ENCODE data around the gene WEE2.
"Not testable (repeated sequence)": the region's sequence is repeated elsewhere in the genome, so short reads cannot be mapped to it uniquely, and the experiment has no call there.

The WEE2 gene

DNA sequence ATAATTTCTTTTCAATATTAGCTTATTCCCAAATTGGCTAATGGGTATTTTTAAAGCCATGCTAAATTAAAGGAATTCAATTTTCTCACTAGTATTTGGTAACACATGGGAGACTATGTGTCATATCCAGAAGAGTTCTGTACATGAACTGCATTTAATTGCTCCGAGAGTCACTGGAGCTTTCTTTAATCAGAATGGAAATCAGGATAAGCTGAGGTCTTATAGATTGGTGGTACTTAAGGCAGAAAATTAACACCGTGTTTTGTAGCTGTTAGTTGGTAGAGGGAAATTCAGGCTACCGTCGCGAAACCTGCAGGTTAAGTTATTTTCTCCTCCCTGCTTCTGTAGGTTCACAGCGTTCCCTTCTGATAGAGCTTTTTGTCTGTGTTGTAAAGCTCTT is at the start of gene WEE2:
TSS of gene WEE2 (plus strand) at position 3 of the 400 bp plus-strand sequence. CDS start 406 bp downstream, outside the sequence.
- DNase-seq (ENCODE audit: low read depth) = no peak

DNA sequence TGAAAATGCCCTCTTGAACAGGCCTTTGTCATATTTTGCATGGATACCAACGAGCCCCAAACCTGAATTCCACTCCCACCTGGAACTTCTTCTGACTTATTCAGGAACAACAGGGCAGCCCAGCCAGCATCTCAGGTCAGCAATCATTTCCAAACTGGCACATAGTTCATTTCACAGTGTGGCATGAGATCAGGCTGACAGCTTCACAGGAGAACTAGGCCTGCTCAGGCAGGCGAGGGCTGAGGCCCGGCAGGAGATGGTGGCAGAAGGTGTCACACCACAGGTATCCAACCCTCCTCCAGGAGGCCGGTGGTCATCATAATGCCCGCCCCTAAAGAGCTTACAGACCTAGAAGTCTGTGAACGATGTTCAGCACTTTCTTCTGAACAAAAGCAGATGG is 48.7 kb upstream of the WEE2 start:
- DNase-seq (ENCODE audit: low read depth) = no peak

DNA sequence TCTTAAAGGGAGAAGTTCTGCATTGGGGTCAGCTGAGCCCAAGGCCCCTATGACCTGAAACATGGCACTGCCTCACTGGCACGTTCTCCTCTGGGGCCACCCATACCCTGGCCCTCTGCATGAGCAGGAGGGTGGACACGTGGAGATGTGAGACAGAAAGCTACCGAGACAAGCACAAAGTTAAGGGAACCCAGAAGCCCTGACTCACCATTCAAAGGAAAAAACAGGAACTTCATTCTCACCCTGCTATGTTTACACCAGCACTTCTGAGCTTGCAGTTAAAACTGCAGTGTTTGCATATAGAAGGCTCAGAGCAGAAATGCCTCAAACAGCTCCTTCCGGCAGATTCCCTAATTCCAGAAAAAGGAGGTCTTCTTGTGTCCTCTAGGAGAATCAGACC is 47.9 kb upstream of the WEE2 start:
- no peak for DNase-seq (ENCODE audit: low read depth)

DNA sequence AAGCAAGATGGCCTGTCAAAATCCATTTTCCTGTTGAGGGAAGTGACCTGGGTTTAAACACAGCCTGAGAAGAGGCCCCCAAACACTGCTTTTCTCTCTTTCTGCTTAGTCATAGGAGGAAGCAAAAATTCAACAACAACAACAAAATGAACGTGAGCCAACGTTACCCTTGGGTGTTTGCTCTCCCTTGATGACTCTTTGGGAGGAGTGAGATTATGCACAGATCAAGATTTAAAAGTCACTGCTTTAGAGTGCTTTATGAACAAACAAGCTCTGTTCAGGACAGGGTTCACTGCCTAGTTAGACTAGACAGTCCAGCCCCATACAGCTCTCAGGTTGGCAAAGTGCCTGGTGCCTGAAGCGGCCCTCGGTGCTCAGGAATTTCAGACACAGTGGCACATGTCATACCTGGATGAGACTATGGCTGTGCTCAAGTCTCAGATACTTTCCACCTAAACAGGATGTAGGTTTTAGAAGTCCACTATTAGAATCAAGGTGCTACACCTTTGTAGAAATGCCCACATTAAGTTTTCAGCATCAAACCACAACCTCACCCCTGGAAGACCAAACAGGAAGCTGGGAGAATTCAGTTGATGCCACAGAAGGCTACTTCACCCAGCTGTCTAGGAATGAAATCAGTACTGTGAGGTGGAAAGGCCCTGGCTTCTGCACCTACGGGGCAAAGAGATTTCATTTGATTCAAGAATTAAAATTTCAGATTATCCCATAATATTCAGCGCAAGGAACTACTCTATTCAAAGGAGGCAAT is 44.9 kb upstream of the WEE2 start:
- no peak for DNase-seq (ENCODE audit: low read depth)

DNA sequence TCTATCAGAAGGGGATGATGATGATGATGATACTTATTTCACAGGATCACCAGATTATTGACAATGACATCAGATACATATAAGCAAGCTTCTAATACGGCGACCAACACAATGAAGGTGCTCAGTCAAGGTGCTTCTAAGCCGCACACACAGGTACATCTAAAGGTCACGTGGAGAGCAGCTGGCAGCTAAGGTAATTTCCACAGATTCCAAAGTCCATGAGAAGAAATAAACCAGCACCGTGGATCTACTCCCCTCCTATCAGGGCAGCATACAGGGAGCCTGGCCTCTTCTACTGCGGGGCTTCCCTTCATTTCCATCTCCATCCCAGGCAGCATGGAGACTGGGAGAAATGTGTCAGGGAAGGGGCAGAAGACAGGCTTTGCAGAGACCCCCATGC is 43.7 kb upstream of the WEE2 start:
- no peak for DNase-seq (ENCODE audit: low read depth)

DNA sequence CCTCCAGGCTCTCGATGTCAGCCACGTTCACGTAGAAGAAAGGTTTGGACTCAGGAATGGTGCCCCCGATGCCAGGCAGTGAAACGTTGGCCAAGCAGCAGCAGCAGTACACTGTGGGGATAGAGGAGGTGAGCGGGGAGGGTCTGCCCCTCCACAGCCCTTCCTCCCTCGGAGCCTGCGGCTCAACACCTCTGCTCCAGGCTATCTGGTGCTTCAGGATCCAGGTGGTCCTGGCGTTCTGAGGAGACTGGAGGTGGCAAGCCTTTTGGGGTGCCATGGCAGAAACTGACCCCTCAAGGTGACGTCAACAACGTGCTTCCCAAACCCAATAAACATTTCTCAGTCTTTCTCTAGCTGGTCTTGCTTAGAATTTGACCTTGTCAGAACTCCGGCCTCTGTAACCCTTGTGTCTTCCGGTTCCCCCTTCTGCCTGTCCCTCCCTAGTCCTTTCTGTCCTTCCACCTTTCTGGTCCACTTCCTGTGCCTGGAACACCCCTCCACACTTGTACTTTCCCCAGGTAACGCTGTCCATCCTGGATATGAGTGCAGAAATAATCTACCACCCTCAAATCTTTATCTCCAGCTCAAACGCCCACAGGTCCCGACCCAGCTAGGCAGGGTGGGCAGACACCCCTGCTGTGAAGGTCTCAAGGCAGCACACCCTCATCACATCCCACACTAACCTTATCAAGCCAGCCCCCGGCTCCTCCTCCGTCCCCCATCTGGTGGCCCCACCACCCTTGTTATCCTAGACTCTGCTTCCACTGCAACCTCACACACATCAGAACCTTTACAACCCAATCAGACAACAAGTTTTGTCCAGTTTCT is 42.7 kb upstream of the WEE2 start:
- DNase-seq (ENCODE audit: low read depth) = no peak

DNA sequence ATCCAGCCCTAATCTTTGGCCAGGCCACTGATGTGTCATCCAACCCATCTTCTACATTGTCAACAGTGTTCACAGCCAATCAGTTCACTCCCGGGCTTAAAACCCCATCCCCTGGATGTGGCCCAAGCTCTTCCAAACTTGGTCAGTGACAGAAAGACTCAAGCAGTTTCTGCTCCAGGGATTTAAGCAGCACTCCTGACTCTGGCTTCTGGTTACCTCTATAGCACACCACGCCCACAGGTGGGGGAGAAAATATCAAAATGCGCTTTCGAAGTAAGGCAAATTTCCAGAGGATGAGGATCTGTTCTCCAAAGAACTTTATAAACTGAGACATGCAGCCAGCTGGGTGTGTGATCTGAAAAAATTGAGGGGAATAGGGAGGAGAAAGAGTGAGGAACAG is 42.1 kb upstream of the WEE2 start:
- DNase-seq (ENCODE audit: low read depth) = no peak

DNA sequence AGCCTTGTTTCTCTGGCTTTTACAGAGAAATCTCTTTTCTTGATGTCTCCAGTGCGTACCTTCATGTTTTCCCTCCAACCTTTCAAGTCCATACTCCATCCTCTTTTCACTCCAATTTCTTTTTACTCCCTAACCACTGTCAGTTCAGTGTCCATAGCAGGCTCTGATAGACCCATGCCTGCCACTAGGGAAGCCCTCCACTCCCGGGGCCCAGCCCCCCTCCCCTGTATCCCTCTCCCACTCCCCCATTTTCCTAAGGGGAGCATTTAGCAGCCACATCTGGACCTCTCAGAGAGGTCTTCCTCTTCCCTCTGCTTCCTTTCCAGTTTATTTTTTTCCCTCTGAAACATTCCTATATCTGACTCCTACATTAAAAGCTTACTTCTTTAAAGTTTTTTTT is 39.3 kb upstream of the WEE2 start:
- DNase-seq (ENCODE audit: low read depth) = no peak

DNA sequence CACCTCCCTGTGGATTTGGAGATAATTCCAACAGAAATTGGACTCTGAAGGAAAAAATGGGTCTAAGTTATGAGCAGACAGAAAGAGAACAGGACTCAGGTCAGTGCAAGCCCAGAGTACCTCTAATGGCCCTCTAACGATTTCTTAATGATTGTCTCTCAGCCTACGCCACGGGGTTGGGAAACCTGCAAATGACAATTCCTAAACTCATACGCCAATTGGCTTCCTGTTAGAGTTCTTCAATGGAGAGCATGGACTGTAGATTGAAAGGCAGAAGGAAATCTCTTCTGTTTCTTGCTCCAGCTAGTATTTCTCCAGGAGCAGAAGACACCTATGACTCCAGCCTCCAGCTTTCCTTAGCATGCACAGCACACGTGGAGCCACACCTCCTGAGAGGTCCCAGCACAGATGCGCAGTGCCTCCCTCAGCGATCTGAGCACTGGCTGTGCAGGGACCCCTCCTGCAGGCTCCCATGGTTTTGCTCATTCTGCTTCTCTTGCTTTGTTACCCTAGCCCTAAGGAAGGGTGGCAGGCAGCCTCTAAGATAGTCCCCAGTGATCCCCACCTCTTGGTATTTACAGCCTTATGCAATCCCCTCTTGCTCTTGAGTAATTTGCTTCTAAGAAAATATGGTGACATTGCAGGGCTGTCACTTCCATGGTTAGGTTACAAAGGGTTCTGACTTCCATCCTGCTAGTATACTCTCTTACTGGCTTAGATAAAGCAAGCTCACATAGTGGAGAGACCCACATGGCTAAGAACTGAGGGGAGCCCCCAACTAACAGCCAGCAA is 36.3 kb upstream of the WEE2 start:
- DNase-seq (ENCODE audit: low read depth) = no peak

DNA sequence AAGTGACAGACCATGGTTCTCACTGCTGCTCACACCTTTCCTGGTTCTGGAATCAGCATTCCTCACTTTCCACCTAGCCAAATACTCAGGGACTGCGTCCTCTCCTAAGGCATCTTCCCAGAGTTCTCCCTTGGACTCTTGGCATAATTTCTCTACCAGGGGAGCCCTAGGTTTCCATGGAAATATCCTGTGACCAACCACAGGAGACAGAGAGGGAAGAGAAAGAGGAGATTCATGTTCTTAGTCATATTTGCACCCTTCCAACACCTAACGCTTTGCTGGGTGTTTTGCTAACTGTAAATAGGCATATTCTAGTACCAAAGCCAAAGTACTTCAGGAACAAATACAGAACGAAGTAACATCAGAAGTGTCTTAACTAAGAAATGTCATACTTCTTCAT is 34.8 kb upstream of the WEE2 start:
- no peak for DNase-seq (ENCODE audit: low read depth)

DNA sequence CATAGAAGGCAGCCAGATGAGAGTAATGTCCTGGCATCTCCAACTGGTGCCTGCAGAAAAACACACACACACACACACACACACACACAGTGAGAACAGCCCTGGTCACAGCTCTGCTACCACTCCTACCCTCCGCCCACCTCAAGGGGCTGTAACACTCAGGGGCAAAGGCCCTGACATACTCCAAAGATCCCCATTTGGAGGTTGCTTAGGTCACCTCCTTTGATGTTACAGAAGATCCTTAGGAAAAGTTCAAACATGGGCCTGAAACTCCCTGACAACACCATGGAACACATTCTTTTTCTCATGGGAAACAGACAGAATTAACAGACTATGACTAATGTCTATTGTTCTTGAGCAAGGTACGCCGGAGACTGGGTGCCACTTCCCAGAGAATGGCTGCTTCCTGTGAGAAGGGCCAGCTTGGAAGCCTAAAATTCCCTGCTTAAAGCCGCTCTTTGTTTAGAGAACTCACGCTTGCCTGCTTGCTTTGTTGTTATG is 33.9 kb upstream of the WEE2 start:
- no peak for DNase-seq (ENCODE audit: low read depth)

DNA sequence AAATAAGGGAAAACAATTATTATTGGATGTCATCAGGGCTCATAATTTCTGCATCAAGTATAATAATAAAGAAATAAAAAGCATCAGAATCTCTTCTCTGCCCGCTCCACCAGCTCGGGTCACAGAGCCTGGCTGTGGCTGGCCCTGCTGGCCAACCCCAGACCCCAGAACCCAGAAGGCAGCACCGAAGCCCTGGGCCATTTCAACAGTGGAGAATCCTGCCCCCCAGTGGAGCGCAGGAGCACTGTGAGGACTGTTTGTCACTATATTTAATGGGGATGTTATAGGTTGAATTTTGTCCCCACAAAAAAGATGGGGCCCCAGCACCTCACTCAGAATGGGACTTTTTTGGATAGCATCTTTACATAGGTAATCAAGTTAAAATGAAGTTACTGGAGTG is 33.5 kb upstream of the WEE2 start:
- DNase-seq (ENCODE audit: low read depth) = no peak

DNA sequence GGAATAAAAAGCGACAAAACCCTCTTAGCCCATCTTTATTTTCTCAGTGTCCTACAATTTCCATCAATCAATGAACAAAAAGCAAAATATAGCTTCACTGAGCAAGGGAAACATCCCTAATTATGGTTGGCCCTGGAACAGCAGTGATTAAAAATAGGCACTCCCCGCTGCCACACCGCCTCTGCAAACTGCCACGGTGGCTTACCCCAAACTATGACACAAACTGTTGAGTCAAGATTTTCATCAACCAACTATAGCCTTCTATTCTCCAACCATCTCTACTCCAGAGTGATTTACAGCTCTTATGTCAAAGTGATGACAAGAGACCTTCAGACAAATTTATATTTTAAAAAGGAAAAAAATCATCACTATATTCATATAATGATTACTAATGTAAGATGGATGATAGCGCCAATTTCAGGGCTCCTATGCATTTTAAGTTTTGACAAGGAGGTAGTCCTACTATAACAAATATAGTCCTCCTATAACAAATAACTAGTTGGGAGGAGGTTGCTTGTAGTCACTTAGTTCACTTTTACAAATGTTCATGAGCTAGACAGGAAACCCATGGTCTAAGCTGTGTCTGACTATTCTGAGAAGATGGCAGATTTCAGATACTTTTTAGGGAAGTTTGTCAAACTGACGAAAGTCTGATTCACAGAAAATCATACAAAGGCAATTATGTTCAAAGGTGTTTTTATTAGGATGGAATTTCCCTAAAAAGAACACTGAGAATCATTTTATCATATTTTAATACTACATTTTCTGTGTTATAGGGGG is 32.5 kb upstream of the WEE2 start:
- DNase-seq (ENCODE audit: low read depth) = no peak

DNA sequence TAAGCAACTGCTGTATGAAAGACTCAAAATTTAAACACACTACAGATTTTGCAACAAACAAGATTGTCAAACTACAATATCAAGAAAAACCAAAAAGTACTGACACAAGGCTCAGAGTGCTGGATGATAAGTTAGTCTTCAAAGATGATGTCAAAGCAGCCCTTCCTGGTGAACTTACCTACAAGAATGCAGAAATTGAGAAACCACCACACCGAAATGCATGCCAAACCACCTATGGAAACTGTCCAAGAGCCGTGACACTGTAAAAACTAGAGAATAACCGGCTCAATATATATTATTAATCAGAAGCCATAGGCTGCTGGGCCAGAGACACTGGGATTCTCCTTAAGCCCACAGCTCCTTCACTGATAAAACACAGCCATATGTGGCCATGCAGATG is 31.5 kb upstream of the WEE2 start:
- no peak for DNase-seq (ENCODE audit: low read depth)

DNA sequence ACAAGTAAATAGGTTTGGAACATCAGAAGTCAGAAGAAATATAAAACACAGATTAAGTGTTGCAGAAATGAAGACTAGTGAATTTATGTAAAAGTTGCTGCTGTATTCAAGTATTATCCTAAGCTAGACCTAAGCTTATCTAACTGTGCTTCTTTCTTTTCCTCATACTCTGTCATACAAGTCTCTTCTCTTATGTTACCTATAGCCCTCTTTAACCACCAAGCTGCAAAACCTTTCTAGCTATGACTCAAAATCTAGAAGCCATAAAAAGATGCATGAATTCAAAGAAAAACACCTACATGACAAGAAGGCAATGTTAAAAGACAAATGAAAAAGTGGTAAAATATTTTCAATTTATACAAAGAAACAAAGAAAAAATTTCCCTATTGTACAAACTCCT is 29.1 kb upstream of the WEE2 start:
- DNase-seq (ENCODE audit: low read depth) = no peak

DNA sequence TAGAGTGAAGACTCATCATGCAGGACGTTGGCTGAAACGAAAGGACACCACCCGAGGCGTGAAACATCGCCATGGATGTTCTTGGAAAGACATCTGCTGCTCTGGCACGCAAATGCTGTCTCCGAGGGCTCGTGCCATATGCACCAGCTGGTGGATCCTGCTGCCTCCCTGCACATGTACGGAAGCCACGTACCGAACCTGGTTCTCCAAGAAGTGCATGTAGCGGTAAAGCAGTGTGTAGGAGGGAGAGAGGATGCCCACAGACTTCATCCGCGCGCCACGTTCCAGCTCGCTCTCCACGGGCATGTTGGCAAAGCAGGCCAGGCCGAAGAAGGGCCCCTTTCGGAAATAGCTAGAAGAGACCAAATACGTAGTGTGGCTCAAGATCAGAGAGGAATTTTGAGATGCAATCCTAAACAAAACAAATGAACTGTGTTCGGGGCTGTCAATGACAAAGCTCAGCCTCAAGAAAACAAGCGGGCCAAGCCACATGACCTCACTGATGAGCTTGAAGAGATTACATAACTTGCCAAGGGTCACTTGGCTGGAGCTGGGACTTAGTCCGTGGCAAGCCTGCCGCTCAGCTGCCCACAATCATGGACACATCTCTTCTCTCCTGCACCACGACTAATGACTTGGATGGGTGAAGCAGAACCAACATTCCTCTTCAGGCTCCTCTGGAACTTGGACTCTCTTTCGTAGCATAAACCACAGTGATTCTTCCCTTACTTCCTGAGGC is 22.7 kb upstream of the WEE2 start:
- no peak for DNase-seq (ENCODE audit: low read depth)

DNA sequence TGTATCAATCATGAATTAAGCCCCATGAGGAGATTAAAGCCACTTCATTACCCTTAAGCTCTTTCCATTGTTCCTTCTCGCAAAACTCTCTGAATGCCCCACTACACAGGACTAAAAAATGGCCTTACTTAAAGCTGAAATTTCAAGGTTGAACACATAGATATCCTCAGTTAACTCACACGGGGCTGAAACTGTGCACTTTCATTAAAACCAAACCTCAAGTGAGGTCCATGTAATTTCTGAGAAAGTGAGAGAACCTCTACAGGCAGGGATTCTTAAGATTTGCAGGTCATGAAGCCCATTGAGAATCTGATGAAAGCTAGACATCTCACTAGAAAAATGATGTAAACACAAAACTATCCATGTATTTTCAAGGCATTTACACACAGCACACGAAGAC is 22.1 kb upstream of the WEE2 start:
- DNase-seq (ENCODE audit: low read depth) = no peak

DNA sequence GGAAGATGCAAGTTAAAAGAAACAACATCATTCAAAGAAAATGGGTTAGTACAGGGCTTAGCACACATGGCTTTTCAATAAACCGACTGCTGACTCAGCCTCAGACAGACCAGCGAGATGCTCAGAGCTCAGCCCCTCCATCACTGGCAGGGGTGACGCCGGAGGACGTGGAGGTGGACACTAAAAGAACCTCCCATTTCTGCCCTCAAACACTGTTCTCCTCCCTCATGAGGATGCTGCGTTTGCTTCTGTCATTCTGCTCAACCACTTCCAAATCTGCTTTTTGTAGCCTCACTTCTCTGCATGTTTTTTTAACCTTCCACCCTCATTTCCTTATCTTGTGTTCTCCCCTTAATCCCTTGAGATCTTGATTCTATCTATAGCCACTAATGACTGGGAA is 21.5 kb upstream of the WEE2 start:
- DNase-seq (ENCODE audit: low read depth) = no peak

DNA sequence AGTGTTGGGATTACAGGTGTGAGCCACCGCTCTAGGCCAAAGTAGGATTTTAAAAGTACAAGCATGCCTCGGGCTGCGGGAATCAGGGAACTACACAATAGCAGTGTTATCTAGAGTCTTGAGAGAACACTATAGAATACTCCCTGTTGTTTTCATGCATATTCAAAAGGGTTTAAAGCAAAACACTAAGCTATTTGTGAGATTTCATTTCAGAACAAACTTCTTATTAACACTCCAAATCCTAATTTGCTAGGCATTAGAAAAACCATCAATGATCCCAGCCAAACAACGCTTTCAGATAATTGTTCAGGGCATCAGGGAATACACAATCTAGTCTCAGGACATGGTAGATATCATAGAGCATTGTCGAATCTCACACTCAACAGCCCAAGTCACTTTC is 20.1 kb upstream of the WEE2 start:
- no peak for DNase-seq (ENCODE audit: low read depth)

DNA sequence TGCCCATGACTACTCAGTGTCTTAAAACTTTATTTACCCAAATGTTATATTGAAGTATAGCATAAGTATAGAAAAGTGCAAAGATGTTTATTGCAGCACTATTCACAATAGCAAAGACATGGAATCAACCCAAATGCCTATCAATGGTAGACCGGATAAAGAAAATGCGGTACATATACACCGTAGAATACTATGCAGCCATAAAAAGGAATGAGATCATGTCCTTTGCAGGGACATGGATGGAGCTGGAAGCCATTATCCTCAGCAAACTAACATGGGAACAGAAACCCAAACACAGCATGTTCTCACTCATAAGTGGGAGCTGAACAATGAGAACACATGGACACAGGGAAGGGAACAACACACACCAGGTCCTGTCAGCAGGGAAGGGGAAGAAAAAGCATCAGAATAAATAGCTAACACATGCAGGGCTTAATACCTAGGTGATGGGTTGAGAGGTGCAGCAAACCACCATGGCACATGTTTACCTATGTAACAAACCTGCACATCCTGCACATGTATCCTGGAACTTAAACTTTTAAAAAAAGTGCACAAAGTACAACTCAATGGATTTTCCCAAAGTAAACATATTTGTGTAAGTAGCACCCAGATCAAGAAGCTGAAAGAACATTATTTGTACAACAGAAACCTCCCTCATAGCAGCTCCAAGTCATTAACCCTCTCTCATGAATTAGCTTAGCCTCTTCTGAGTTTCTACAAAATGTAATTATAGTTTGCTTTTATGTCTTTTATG is 18.9 kb upstream of the WEE2 start:
- not testable (repeated sequence) for DNase-seq (ENCODE audit: low read depth)
